Measurements from ENCODE around the gene TYW1B. TPM values are rescaled to one million over a fixed set of nuclear protein-coding genes. Genes with fewer than 3 reads are reported as not detected.
"Not testable (repeated sequence)": the region's sequence is repeated elsewhere in the genome, so short reads cannot be mapped to it uniquely, and the experiment has no call there.

Gene TYW1B
- total RNA-seq, 2 donors from 2014 or later, result 2.1 to 2.8 TPM

GRCh38 chr7:72635273-72635908 lies 192.6 kb downstream of the TYW1B start:
- DNase-seq (ENCODE audit: low spot score in 2 of 2); H3K9me3 Mint-ChIP-seq; H3K27ac Mint-ChIP-seq; ATAC-seq; H3K36me3 Mint-ChIP-seq: not testable (repeated sequence)

DNA sequence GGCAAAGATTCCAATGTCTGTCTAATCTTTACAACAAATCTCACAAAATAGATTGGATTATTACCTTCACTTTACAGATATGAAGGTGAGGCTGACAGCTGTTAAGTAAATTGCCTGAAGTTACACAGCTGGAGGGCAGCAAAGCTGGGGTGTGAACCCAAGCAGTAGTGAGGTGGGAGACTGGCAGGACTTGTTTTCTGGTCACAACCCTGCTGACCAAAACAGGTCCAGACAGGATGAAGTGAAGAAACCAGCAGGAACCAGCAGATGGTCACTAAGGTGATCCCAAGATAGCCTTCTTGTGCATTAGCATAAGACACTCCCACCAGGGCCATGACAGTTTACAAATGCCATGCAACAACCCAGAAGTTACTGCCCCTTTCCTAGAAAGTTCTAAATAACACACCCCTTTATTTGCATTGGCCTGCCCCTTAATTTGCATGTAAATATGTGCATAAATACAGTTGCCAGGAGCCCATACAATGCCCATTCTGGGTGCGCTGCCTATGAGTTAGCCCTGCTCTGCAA lies 195.2 kb downstream of the TYW1B start:
- DNase-seq (ENCODE audit: low spot score in 2 of 2); H3K36me3 Mint-ChIP-seq; ATAC-seq; H3K27ac Mint-ChIP-seq; H3K9me3 Mint-ChIP-seq: not testable (repeated sequence)

GRCh38 chr7:72628375-72628774 lies 199.6 kb downstream of the TYW1B start:
- not testable (repeated sequence) for ATAC-seq; DNase-seq (ENCODE audit: low spot score in 2 of 2)

GRCh38 chr7:72626428-72627011 lies 201.5 kb downstream of the TYW1B start:
- not testable (repeated sequence) for H3K36me3 Mint-ChIP-seq; H3K9me3 Mint-ChIP-seq; H3K27ac Mint-ChIP-seq; ATAC-seq; DNase-seq (ENCODE audit: low spot score in 2 of 2)

More at GRCh38 chr7:72628375-72628774, 199.6 kb downstream of the TYW1B start:
- H3K27ac Mint-ChIP-seq, H3K36me3 Mint-ChIP-seq, H3K9me3 Mint-ChIP-seq: not testable (repeated sequence)

- not testable (repeated sequence) for H3K36me3 Mint-ChIP-seq, H3K27ac Mint-ChIP-seq
- ATAC-seq, result peak; percentile 40 to 81
Measured at GRCh38 chr7:72625721-72626423, 202.1 kb downstream of the TYW1B start.

DNA sequence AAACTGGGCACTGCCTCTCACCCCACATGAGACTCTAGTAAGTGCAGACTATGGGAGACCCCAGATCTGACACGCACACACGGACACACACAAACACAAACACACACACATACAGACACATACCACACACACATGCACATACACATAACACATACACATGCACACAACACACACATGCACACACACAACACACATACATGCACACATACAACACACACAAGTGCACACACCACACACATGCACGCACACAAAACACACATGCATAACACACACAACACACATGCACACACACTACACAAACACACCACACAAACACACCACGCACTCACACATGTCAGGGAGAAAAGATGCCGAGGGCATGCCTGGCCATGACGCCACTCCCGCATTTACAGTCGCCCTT lies 205.5 kb downstream of the TYW1B start:
- DNase-seq (ENCODE audit: low spot score in 2 of 2) (no peak), ATAC-seq (no peak)
- H3K36me3 Mint-ChIP-seq, result peaks cover 8 to 10% of the 10 kb centered on the region in 2 donors
- no peaks in the 10 kb centered on the region for H3K9me3 Mint-ChIP-seq
- no peak overlapping the region for H3K27ac Mint-ChIP-seq

More at GRCh38 chr7:72625721-72626423, 202.1 kb downstream of the TYW1B start:
- not testable (repeated sequence) for H3K9me3 Mint-ChIP-seq; DNase-seq (ENCODE audit: low spot score in 2 of 2)

GRCh38 chr7:72621761-72622187 lies 206.2 kb downstream of the TYW1B start:
- H3K27ac Mint-ChIP-seq; DNase-seq (ENCODE audit: low spot score in 2 of 2); ATAC-seq; H3K9me3 Mint-ChIP-seq: not testable (repeated sequence)
- H3K36me3 Mint-ChIP-seq, result peaks cover 10 to 12% of the 10 kb centered on the region in 2 donors

GRCh38 chr7:72620923-72621322 lies 207.1 kb downstream of the TYW1B start:
- H3K9me3 Mint-ChIP-seq; DNase-seq (ENCODE audit: low spot score in 2 of 2); ATAC-seq: not testable (repeated sequence)
- Mint-ChIP-seq H3K27ac (peak overlapping the region in 1 of 2 donors; percentile 1), H3K36me3 (peaks cover 17 to 19% of the 10 kb centered on the region in 2 donors)

GRCh38 chr7:72618435-72619180 lies 209.4 kb downstream of the TYW1B start:
- not testable (repeated sequence) for H3K27ac Mint-ChIP-seq; DNase-seq (ENCODE audit: low spot score in 2 of 2); ATAC-seq; H3K9me3 Mint-ChIP-seq
- H3K36me3 Mint-ChIP-seq, result peaks cover 19 to 23% of the 10 kb centered on the region in 2 donors

DNA sequence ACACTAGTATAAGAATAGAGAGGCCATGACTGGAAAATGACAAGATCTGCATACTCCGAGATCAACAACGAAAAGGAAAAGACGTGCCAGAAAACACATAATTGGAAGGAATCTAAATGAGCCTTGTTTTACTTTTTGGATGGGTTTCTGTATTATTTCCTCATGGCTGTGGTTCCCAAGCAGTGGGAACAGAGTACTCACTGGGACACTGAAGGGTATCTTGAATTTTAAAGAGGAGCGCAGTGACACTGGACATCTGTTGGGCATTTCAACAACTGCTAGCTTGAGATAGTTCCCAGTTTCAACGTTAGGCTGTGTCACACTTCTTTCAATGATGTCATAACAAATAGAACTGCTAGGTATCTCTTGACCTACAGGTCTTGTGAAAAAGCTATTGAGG lies 218.2 kb downstream of the TYW1B start:
- DNase-seq (ENCODE audit: low spot score in 2 of 2); ATAC-seq: not testable (repeated sequence)
- Mint-ChIP-seq H3K9me3 (peaks cover 6 to 11% of the 10 kb centered on the region in 2 donors), H3K27ac (peak overlapping the region in 1 of 2 donors; percentile 65), H3K36me3 (peaks cover 12 to 26% of the 10 kb centered on the region in 2 donors)

- not testable (repeated sequence) for DNase-seq (ENCODE audit: low spot score in 2 of 2); ATAC-seq; H3K27ac Mint-ChIP-seq
- Mint-ChIP-seq H3K9me3 (peaks cover 8 to 11% of the 10 kb centered on the region in 2 donors), H3K36me3 (peaks cover 17 to 31% of the 10 kb centered on the region in 2 donors)
Measured at GRCh38 chr7:72607988-72608387, 220.0 kb downstream of the TYW1B start.

- peaks cover 9 to 25% of the 10 kb centered on the region in 2 donors for H3K36me3 Mint-ChIP-seq
- DNase-seq (ENCODE audit: low spot score in 2 of 2); H3K27ac Mint-ChIP-seq; ATAC-seq; H3K9me3 Mint-ChIP-seq: not testable (repeated sequence)
Measured at GRCh38 chr7:72605863-72606431, 222.1 kb downstream of the TYW1B start.

- ATAC-seq, result peak in 1 of 2 donors; percentile 49
- DNase-seq (ENCODE audit: low spot score in 2 of 2); H3K9me3 Mint-ChIP-seq; H3K27ac Mint-ChIP-seq: not testable (repeated sequence)
- peaks cover 7 to 18% of the 10 kb centered on the region in 2 donors for H3K36me3 Mint-ChIP-seq
Measured at GRCh38 chr7:72604771-72605611, 223.0 kb downstream of the TYW1B start.

DNA sequence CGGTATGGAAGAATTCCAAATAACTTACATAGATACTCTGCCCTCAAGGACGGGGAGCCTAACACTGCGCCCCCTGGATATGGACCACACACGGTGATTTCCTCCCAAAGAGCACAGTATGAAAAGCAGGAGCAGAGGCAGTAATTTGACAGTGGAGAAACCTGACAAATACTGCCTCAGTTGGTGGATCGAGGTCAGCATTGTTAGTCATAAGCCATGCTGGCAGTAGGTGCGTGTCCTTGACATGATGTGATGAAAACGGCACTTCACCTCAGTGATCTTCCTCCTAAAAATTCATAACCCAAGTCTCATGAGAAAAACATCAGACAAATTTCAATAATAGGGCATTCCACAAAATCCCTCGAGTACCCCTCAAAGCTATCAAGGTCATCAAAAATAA lies 224.5 kb downstream of the TYW1B start:
- DNase-seq (ENCODE audit: low spot score in 2 of 2); ATAC-seq; H3K27ac Mint-ChIP-seq; H3K9me3 Mint-ChIP-seq: not testable (repeated sequence)
- H3K36me3 Mint-ChIP-seq, result peaks cover 7 to 12% of the 10 kb centered on the region in 2 donors

DNA sequence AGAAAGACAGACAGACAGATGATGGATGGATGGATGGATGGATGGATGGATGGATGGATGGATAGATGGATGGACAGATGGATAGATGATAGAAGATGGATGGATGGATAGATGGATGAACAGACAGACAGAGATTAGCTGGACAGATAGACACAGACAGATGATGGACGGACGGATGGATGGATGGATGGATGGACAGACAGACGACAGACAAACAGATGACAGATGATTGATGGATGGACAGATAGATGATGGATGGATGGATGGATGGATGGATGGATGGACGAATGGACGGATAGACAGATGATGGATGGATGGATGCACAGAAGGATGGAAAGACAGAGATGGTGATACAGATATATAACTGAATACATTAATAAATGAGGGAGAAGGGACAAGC lies 224.9 kb downstream of the TYW1B start:
- Mint-ChIP-seq H3K9me3 (peaks cover 0 to 4% of the 10 kb centered on the region in 2 donors), H3K27ac (no peak overlapping the region), H3K36me3 (peaks cover 7 to 12% of the 10 kb centered on the region in 2 donors)
- DNase-seq (ENCODE audit: low spot score in 2 of 2) (no peak), ATAC-seq (no peak)

Measured in activated naive CD4-positive, alpha-beta T cell treated with anti-CD3 and anti-CD28 coated beads, Interleukin-2, amount 50 U/mL, for 72 hours (primary cell).